VCaP (cell line): Measurements from ENCODE around the gene MCM3.

Experiments
- H3K27ac ChIP-seq: fragments of 450-650 bp; 2 replicates; pipeline ENCODE4 v1.5.1; 2017
- TF ChIP-seq, protein P1 (sequence below): fragments of 450-650 bp; conservative IDR thresholded peaks from 2 replicates; pipeline ENCODE4 v1.5.1; 2017; ENCODE audit warnings: mild to moderate bottlenecking, moderate library complexity

Gene MCM3

DNA sequence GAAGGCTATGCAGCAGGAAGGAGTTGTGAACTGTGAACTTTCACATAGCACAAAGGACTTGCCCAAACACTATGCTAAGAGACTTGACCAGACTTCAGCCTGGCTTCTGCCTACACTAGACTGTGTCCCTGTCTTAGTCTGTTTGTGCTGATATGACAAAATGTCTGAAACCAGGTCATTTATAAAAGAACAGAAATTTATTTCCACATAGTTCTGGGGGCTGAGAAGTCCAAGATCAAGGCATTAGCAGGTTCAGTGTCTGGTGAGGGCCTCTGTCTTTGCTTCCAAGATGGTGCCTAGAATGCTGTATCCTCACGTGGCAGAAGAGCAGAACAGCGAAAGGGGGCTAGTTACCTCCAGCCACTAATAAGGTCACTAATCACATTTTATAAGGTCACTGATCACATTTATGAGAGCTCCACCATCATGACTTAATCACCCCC, 16.0 kb upstream of the MCM3 start:
- no peak overlapping the region for H3K27ac ChIP-seq
- TF ChIP-seq, protein P1, sequence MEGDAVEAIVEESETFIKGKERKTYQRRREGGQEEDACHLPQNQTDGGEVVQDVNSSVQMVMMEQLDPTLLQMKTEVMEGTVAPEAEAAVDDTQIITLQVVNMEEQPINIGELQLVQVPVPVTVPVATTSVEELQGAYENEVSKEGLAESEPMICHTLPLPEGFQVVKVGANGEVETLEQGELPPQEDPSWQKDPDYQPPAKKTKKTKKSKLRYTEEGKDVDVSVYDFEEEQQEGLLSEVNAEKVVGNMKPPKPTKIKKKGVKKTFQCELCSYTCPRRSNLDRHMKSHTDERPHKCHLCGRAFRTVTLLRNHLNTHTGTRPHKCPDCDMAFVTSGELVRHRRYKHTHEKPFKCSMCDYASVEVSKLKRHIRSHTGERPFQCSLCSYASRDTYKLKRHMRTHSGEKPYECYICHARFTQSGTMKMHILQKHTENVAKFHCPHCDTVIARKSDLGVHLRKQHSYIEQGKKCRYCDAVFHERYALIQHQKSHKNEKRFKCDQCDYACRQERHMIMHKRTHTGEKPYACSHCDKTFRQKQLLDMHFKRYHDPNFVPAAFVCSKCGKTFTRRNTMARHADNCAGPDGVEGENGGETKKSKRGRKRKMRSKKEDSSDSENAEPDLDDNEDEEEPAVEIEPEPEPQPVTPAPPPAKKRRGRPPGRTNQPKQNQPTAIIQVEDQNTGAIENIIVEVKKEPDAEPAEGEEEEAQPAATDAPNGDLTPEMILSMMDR = no peak

DNA sequence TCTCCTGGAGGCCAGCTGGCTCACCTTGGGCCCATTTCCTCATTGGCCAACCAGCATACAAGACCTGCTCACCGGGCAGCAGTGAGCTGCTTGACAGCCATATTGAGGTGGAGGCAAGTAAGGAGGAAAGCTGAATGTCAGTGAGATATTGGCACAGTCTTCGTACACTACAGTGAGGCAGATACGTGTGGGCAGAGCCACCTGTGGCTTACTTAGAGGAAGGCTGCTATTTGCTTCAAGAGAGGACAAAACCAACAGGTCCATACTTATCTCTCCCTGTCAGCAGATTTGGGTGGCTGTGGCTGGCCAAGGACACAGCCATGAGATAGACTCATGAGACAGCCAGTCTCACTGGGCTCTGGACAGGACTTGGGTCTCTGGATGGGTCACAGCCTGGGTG, 15.1 kb upstream of the MCM3 start:
- H3K27ac ChIP-seq = no peak overlapping the region
- TF ChIP-seq, protein P1 = no peak

GRCh38 chr6:52297433-52297832, 12.9 kb upstream of the MCM3 start:
- TF ChIP-seq, protein P1 = no peak
- no peak overlapping the region for H3K27ac ChIP-seq

GRCh38 chr6:52293067-52293466, 8.5 kb upstream of the MCM3 start:
- peak overlapping the region; percentile 79 for H3K27ac ChIP-seq
- TF ChIP-seq, protein P1 = no peak

DNA sequence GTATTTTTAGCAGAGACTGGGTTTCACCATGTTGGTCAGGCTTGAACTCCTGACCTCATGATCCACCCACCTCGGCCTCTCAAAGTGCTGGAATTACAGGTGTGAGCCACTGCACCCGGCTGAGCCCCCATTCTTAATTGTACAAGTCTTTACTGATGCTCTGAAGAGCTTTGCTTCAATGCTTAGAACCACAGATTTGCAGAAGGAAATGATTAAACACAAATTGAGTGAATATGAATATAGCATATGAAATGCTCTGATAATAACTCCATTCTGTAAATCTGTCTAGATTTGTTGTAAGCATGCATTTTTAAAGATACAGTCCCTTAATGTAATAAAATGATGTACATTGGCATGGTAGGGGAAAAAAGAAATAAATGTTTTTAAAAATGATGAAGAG, 4.3 kb upstream of the MCM3 start:
- TF ChIP-seq, protein P1 = no peak
- H3K27ac ChIP-seq = peak overlapping the region; percentile 26; the same call in 1 of the 2 replicates

GRCh38 chr6:52288216-52288615, 3.7 kb upstream of the MCM3 start:
- TF ChIP-seq, protein P1 = no peak
- H3K27ac ChIP-seq = peak overlapping the region; percentile 26; the same call in 1 of the 2 replicates

GRCh38 chr6:52286798-52287432, 2.4 kb upstream of the MCM3 start:
- TF ChIP-seq, protein P1 = peak; percentile 73
- H3K27ac ChIP-seq = no peak overlapping the region; the same call in 1 of the 2 replicates
